Neural progenitor cell (in vitro differentiated cells): Measurements from ENCODE around the gene MBOAT1. TPM values are rescaled to one million over a fixed set of nuclear protein-coding genes. Genes with fewer than 3 reads are reported as not detected.
A peak's percentile ranks its signal among the peaks of the same experiment; 100 is the strongest.

Experiments
- DNase-seq: peaks from one replicate; pipeline ENCODE4 v3.0.0-alpha.2; 2016; ENCODE audit warnings: low spot score
- H2AFZ ChIP-seq: fragments of 200-600 bp; sonication (generic); replicated peaks from 2 replicates; pipeline ENCODE4 v1.6.1; 2016; ENCODE audit warnings: antibody characterized with exemption
- H3F3A ChIP-seq: fragments of 200-600 bp; sonication (generic); 2 replicates; pipeline ENCODE4 v1.6.1; 2016; ENCODE audit warnings: antibody characterized with exemption, low read depth
- H3K27ac ChIP-seq: fragments of 200-600 bp; sonication (generic); 2 replicates; pipeline ENCODE4 v1.5.1; 2016; ENCODE audit warnings: mild to moderate bottlenecking
- H3K27me3 ChIP-seq: fragments of 200-600 bp; sonication (generic); 2 replicates; pipeline ENCODE4 v1.6.1; 2016; ENCODE audit warnings: mild to moderate bottlenecking, moderate library complexity
- H3K36me3 ChIP-seq: fragments of 200-600 bp; sonication (generic); 2 replicates; pipeline ENCODE4 v1.5.1; 2016
- H3K4me1 ChIP-seq: fragments of 200-600 bp; sonication (generic); 2 replicates; pipeline ENCODE4 v1.6.1; 2016; ENCODE audit warnings: mixed run types
- H3K4me2 ChIP-seq: fragments of 200-600 bp; sonication (generic); 2 replicates; pipeline ENCODE4 v1.6.1; 2016
- H3K4me3 ChIP-seq: fragments of 200-600 bp; sonication (generic); 2 replicates; pipeline ENCODE4 v1.5.1; 2016
- H3K79me2 ChIP-seq: fragments of 200-600 bp; sonication (generic); 2 replicates; pipeline ENCODE4 v1.6.1; 2016; ENCODE audit warnings: low read depth
- H3K9ac ChIP-seq: fragments of 200-600 bp; sonication (generic); 2 replicates; pipeline ENCODE4 v1.6.1; 2016
- H3K9me3 ChIP-seq: fragments of 200-600 bp; sonication (generic); 2 replicates; pipeline ENCODE4 v1.5.1; 2016; ENCODE audit warnings: low read depth
- H4K20me1 ChIP-seq: fragments of 200-600 bp; sonication (generic); 2 replicates; pipeline ENCODE4 v1.6.1; 2016; ENCODE audit warnings: low read depth
- H3K27ac Mint-ChIP-seq: 3 replicates; pipeline ENCODE4 v1.8.0; 2021; ENCODE audit warnings: mixed read lengths
- H3K27me3 Mint-ChIP-seq: 2 replicates; pipeline ENCODE4 v1.8.0; 2022; ENCODE audit warnings: low read depth, mild to moderate bottlenecking, inconsistent platforms, moderate library complexity, mixed read lengths; ENCODE audit not compliant: insufficient read depth
- H3K36me3 Mint-ChIP-seq: 3 replicates; pipeline ENCODE4 v1.8.0; 2021; ENCODE audit warnings: mixed read lengths
- H3K4me1 Mint-ChIP-seq: 3 replicates; pipeline ENCODE4 v1.8.0; 2021; ENCODE audit warnings: mixed read lengths
- H3K4me3 Mint-ChIP-seq: 3 replicates; pipeline ENCODE4 v1.8.0; 2021; ENCODE audit warnings: mild to moderate bottlenecking, moderate library complexity, mixed read lengths
- H3K9me3 Mint-ChIP-seq: 3 replicates; pipeline ENCODE4 v1.8.0; 2020; ENCODE audit warnings: mixed read lengths
- CTCF ChIP-seq: fragments of 200-600 bp; sonication (generic); IDR thresholded peaks from 2 replicates; pipeline ENCODE4 v1.5.1; 2017; ENCODE audit warnings: antibody characterized with exemption, mild to moderate bottlenecking
- EZH2 ChIP-seq: fragments of 200-600 bp; sonication (generic); IDR thresholded peaks from 2 replicates; pipeline ENCODE4 v1.6.1; 2017; ENCODE audit warnings: antibody characterized with exemption, mild to moderate bottlenecking, moderate library complexity
- EZH2phosphoT487 ChIP-seq: fragments of 200-600 bp; sonication (generic); IDR thresholded peaks from 2 replicates; pipeline ENCODE4 v1.6.1; 2017; ENCODE audit warnings: antibody characterized with exemption
- total RNA-seq: library from RNA; depleted of rRNA; stranded (reverse); fragments of >200 nt; gene quantifications from 2 replicates; pipeline ENCODE4 v1.2.3, GENCODE V29; 2015; ENCODE audit warnings: low replicate concordance

The MBOAT1 gene
- total RNA-seq, 1 donor from 2014 or later, result 0.45 TPM

GRCh38 chr6:20241102-20241501 lies 28.8 kb upstream of the MBOAT1 start:
- H3K9ac ChIP-seq, result no peak overlapping the region

DNA sequence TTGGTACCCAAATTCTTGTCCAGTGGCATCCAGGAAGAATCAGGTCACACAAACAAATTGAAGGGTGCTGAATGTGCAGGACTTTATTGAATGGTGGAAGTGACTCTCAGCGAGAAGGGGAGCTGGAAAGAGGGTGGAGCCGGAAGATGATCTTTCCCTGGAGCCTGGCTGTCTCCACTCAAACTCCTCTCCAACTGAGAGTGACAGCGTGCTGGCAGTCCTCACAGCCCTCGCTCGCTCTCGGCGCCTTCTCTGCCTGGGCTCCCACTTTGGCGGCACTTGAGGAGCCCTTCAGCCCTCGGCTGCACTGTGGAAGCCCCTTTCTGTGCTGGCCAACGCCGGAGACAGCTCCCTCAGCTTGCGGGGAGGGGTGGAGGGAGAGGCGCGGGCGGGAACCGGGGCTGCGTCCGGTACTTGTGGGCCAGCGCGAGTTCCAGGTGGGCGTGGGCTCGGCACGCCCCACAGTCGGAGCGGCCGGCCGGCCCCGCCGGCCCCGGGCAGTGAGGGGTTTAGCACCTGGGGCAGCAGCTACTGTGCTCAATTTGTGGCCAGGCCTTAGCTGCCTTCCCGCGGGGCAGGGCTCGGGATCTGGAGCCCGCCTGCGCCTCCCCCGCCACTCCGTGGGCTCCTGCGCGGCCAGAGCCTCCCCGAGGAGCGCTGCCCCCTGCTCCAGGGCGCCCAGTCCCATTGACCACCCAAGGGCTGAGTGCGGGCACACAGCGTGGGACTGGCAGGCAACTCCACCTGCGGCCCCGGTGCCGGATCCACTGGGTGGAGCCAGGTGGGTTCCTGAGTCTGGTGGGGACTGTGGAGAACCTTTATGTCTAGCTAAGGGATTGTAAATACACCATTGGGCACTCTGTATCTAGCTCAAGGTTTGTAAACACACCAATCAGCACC lies 26.7 kb upstream of the MBOAT1 start:
- DNase-seq, result no peak
- H2AFZ ChIP-seq, result peak overlapping the region; percentile 55

More at GRCh38 chr6:20241102-20241501, 28.8 kb upstream of the MBOAT1 start:
- H3K4me2 ChIP-seq, result no peak overlapping the region
- no peaks in the 10 kb centered on the region for H3K27me3 Mint-ChIP-seq
- no peaks in the 10 kb centered on the region for H3K79me2 ChIP-seq
- H3K4me3 ChIP-seq, result no peak overlapping the region
- no peaks in the 10 kb centered on the region for H3K9me3 ChIP-seq
- H3K9me3 Mint-ChIP-seq, result peaks cover 13% of the 10 kb centered on the region
- no peaks in the 10 kb centered on the region for H4K20me1 ChIP-seq
- TF ChIP-seq EZH2 (no peak), CTCF (no peak), EZH2phosphoT487 (no peak)
- H3K4me1 ChIP-seq, result peaks cover 9% of the 10 kb centered on the region
- peaks cover 2% of the 10 kb centered on the region for H3K36me3 Mint-ChIP-seq
- H2AFZ ChIP-seq, result no peak overlapping the region
- no peaks in the 10 kb centered on the region for H3K4me1 Mint-ChIP-seq
- no peak overlapping the region for H3K27ac Mint-ChIP-seq
- H3K4me3 Mint-ChIP-seq, result no peak overlapping the region
- DNase-seq, result no peak
- H3K27me3 ChIP-seq, result no peaks in the 10 kb centered on the region
- no peak overlapping the region for H3K27ac ChIP-seq
- H3K36me3 ChIP-seq, result no peaks in the 10 kb centered on the region
- H3F3A ChIP-seq, result no peaks in the 10 kb centered on the region

DNA sequence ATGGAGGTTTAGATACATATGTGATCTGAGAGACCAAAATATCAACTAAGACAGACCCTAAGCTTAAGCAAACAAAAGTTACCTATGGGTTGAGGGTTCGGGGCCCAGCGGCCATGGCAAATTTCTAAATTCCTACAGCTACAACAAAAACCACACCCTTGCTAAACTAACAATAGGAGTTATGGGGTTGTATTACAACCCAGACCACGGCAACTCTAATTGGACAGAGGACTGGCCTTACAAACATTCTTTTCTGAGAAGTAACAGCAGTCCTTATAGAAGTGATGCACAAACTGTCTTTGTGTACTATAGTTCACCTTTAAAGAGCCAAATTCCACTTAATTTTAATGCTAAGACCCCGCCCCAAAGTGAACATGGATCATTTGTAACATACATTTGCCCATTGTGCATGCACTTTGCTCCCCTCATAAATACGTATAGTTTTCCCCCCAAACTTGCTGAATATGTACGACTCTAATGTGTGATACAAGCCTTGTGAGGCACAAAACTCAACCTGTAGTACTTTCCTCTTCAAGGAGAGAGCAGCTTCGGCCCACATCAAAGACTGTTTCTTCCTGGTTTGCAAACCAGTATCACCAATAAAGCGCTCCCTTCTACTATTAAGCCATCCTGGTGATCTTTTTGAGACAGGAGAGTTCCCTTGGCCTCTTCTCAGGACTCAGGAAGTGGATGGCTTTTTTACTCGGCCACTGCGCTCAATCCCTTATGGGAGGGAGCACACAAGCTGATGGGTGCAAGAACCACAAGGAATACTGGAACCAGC lies 25.6 kb upstream of the MBOAT1 start:
- H3K9ac ChIP-seq, result no peak overlapping the region
- H3K36me3 Mint-ChIP-seq, result no peaks in the 10 kb centered on the region
- no peaks in the 10 kb centered on the region for H3K9me3 ChIP-seq
- H3K27ac Mint-ChIP-seq, result no peak overlapping the region
- H3K4me2 ChIP-seq, result no peak overlapping the region
- H3K27me3 ChIP-seq, result no peaks in the 10 kb centered on the region
- no peak for DNase-seq
- H3K4me3 Mint-ChIP-seq, result no peak overlapping the region
- peaks cover 5% of the 10 kb centered on the region for H3K9me3 Mint-ChIP-seq
- peaks cover 9% of the 10 kb centered on the region for H3K4me1 ChIP-seq
- TF ChIP-seq CTCF (no peak), EZH2phosphoT487 (no peak), EZH2 (no peak)
- no peaks in the 10 kb centered on the region for H3F3A ChIP-seq
- H3K4me3 ChIP-seq, result no peak overlapping the region
- peak overlapping the region; percentile 55 for H2AFZ ChIP-seq
- no peaks in the 10 kb centered on the region for H3K4me1 Mint-ChIP-seq
- H3K27ac ChIP-seq, result no peak overlapping the region
- no peaks in the 10 kb centered on the region for H3K36me3 ChIP-seq
- H3K79me2 ChIP-seq, result no peaks in the 10 kb centered on the region
- no peaks in the 10 kb centered on the region for H3K27me3 Mint-ChIP-seq
- H4K20me1 ChIP-seq, result no peaks in the 10 kb centered on the region

More for the DNA sequence above, 26.7 kb upstream of the MBOAT1 start:
- no peaks in the 10 kb centered on the region for H3K9me3 ChIP-seq
- H3F3A ChIP-seq, result no peaks in the 10 kb centered on the region
- peaks cover 9% of the 10 kb centered on the region for H3K4me1 ChIP-seq
- H3K36me3 Mint-ChIP-seq, result peaks cover 2% of the 10 kb centered on the region
- no peaks in the 10 kb centered on the region for H3K79me2 ChIP-seq
- no peak overlapping the region for H3K27ac Mint-ChIP-seq
- no peaks in the 10 kb centered on the region for H3K27me3 Mint-ChIP-seq
- TF ChIP-seq CTCF (no peak), EZH2 (no peak), EZH2phosphoT487 (no peak)
- no peak overlapping the region for H3K4me3 ChIP-seq
- no peak overlapping the region for H3K27ac ChIP-seq
- H3K4me3 Mint-ChIP-seq, result no peak overlapping the region
- H3K4me1 Mint-ChIP-seq, result no peaks in the 10 kb centered on the region
- no peak overlapping the region for H3K9ac ChIP-seq
- peaks cover 14% of the 10 kb centered on the region for H3K9me3 Mint-ChIP-seq
- H3K36me3 ChIP-seq, result no peaks in the 10 kb centered on the region
- no peaks in the 10 kb centered on the region for H4K20me1 ChIP-seq
- H3K4me2 ChIP-seq, result no peak overlapping the region
- no peaks in the 10 kb centered on the region for H3K27me3 ChIP-seq
